CD4-positive, alpha-beta T cell treated with Interleukin-10 for 1 hour (primary cell): Measurements from ENCODE around the gene CENPC.
"Not testable (repeated sequence)": the region's sequence is repeated elsewhere in the genome, so short reads cannot be mapped to it uniquely, and the experiment has no call there.

Experiments
- DNase-seq: peaks from one replicate; pipeline ENCODE4 v3.0.0-alpha.2; 2020

CENPC gene

DNA sequence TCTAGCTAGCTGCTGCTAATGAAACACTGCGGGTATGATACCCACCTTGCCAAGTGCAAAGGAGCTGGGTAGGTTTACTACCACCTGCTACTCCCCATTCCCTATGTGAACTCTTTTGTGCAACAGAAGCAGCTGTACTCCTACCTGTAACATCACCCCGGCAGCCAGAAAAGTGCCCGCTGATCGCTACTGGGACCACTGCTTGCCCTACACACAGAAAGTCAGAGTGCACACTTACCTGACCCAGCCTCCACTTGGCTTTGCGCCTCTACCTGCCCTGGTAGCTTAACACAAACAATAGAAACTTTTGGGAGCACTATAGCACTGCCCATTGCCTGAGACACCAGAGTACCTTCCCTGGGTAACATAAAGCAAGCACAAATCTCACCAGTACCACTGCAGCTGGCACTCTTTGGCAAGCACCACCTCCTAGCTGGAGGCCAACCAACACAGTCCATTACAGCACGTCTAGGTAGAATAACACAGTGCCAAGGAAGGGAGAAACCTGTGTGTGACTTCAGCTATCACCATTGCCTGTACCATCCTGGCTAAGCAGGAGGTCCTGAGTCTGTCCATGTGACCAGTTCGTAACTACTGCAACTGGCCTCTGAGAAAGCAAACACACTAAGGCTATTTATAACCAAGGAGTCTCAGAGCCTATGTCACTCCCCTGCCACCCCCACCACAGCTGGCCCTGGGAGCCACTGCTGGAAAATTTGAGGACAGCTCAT lies 80.1 kb downstream of the CENPC start:
- DNase-seq = no peak

DNA sequence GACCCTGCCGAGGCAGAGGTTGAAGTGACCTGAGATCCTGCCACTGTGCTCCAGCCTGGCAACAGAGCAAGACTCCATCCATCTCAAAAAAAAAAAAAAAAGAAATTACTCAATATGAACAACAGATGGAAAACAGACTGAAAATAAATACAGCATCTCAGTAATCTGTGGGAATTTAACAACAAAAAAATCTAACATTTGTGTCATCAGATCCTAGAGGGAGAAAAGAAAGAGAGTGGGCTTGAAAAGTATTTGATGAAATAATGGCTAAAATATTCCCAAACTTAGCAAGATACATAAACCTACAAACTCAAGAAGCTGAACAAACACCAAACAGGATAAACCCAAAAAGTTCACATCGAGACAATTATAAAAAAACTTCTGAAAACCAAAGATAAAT lies 84.7 kb downstream of the CENPC start:
- no peak for DNase-seq

DNA sequence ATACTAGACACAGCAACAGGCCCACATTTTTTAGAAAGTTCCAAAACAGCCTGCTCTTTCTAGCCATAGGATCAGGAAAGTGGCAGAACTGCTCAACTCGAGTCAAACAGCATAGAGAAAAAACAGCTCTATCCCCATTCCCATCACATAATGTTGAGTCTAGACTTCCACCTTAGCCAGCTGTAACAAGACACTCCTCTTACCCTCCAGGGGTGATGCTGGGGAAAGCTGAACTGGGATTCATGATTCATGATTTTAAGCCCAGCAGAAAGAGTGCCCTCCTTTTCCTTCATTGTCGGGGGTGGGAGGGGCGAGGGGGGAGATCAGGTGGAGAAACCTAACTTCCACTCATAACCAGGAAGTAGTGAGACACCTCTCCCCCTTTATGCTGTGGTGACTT lies 86.1 kb downstream of the CENPC start:
- no peak for DNase-seq

DNA sequence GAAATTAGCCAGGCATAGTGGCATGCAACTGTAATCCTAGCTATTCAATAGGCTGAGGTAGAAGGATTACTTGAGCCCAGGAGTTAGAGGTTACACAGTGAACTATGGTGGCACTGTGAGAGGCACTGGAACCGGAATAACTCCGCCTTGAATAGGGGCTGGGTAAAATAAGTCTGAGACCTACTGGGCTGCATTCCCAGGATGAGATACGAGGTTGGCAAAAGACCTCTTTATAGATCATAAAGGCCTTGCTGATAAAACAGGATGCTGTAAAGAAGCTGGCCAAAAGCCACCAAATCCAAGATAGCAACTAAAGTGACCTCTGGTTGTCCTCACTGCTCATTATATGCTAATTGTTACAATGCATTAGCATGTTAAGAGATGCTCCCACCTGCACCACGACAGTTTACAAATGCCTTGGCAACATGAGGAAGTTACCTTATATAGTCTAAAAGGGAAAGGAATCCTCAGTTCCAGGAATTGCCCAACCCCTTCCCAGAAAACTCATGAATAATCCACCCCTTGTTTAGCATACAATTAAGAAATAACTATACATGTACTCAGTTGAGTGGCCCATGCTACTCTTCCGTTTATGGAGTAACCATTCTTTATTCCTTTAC lies 88.6 kb downstream of the CENPC start:
- DNase-seq = no peak

DNA sequence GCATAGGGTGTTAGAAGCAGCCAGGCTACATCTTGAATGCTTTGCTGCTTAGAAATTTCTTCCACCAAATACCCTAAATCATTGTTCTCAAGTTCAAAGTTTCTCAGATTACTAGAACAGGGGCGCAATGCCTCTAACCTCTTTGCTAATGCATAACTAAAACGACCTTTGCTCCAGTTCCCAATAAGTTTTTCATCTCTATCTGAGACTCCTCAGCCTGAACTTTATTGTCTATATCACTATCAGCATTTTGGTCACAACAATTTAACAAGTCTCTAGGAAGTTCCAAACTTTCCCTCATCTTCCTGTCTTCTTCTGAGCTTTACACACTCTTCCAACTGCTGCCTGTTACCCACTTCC lies 92.5 kb downstream of the CENPC start:
- not testable (repeated sequence) for DNase-seq

DNA sequence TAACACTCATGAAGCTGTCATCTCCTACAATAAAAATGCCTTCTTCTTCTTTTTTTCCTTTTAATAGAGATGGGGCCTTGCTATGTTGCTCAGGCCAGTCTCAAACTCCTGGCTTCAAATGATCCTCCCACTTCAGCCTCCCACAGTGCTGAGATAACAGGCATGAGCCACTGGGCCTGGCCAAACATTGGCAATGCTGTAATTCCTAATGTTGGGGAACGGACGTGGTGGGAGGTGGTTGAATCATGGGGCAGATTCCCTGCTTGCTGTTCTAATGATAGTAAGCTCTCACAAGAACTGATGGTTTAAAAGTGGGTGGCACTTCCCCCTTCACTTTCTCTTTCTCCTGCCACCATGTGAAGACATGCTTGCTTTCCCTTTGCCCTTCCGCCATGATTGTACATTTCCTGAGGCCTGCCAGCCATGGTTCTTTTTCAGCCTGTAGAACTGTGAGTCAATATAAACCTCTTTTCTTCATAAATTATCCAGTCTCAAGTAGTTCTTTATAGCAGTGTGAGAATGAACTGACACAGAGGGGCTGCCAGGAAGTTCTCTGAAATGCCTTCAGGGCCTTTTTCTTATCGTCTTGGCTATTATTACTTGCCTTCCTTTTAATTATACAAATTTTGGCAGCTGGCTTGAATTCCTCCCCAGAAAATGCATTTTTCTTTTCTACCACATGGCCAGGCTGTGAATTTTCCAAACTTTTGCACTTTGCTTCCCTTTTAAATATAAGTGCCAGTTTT lies 93.0 kb downstream of the CENPC start:
- DNase-seq = no peak

DNA sequence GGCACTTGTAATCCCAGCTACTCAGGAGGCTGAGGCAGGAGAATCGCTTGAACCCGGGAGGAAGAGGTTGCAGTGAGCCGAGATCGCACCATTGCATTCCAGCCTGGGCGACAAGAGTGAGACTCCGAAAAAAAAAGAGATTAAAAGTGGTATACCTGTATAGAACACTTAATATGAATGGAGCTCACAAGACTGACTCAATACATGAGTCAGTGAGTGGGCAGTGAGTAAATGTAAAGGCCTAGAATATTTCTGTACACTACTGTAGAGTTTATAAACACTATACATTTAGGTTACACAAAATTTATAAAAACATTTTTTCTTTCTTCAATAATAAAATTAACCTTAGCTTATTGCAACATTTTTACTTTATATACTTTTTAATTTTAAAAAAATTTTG lies 93.8 kb downstream of the CENPC start:
- DNase-seq = no peak

DNA sequence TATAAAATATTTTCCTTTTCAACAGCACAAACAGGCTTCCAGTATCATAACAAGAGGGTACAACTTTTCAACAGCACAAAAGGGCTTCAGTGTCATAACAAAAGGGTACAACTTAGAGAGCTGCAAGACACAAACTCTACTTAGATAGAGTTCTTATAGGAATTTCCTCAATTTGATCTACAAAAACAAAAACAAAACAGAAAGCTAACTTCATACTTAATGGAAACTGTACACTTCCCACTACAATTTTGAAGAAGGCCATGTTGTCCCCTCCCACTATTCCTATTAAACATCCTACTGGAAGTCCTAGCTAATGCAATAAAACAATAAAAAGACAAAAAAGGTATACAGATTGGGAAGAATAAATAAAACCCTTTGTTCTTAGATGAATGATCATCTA lies 96.7 kb downstream of the CENPC start:
- DNase-seq = no peak

DNA sequence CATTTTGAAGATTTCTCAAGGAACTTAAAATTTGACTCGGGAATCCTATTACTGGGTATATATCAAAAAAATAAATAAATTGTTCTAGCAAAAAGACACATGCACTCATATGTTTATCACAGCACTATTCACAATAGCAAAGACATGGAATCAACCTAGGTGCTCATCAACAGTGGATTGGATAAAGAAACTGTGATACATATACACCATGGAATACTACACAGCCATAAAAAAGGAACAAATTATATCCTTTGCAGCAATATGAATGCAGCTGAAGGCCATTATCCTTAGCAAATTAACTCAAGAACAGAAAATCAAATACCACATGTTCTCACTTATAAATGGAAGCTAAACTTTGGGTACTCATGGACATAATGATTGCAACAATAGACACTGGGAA lies 97.4 kb downstream of the CENPC start:
- no peak for DNase-seq

DNA sequence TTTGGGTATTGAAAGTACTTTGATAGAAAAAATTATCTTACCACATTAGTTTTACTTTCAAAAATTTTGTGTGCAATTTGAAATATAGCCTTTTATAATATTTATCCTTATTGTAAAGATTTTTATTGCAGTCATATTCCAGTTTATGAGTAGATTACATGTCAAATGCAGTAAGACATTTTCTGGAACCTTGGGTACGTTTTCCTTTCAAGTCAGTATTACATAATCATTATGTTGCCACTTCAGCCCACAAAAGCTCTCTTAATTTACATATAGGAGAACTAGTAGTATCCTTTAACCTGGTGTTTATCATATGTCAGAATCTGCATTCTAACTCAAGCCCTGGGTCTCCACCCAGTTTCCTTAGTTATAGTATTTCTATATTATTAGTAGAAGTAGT lies 98.5 kb downstream of the CENPC start:
- DNase-seq = no peak

DNA sequence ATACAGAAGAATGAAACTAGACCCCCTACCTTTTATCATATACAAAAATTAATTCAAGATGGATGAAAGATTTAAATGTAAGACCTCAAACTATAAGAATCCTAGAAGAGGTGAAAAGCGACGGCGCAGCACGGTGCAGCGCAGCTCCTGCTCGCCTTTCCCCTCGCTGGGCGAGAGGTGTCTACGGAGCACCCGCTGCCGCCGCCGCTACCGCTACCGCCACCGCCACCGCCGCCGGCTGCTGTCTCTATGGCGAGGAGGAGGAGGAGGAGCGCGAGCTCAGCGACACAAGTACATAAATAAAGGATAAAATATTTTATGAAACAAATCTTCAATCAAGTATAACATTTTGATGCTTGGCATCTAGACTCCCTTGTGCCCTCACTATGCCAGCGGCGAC lies 99.4 kb downstream of the CENPC start:
- DNase-seq = not testable (repeated sequence)

DNA sequence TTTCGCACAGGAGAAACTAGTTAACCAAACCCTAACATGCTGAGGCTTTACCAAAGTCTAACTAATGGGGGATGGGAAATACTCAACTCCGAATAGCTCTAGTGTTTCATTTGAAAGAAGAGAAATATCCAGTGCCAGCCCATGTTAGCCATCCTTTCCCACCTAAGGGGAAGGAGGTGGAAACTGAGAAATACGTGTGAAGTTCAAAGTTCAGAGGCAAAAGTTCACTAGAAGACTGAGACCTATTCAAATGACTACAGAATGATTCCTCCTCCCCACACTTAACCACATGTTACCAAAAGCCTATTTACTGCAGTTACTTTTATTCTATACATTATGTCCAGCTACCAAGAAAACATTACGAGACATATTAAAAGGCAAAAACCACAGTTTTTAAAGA lies 106.3 kb downstream of the CENPC start:
- no peak for DNase-seq

DNA sequence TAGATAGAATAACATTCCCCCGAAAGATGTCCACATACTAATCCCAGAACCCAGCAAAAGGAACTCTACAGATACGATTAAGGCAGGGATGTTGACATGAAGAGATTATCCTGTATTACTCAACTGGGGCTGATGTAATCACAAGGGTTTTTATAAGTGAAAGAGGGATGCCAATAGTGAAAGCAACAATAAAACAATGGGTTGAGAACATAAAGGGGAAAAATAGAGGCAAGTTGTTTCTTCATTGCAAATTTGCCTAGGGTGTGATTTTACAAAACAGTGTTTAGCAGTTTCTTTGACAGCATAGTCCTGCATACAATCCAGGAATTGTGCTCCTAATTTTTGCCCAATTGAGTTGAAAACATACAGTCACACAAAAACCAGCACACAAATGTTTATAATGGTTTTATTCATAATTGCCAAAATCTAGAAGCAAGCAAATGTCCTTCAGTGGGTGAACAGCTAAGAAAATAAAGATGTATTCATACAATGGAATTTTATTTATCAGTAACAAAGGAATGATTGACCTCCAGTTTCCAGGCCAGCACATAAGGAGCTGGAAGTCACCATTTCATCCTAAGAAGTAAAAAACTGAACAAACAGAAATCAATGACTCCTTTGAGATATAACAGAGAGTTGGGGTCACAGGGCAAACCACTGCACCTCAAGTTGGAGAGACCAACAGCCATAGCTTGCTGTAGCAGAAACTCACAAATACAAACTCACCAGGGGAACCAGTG lies 107.2 kb downstream of the CENPC start:
- DNase-seq = no peak

DNA sequence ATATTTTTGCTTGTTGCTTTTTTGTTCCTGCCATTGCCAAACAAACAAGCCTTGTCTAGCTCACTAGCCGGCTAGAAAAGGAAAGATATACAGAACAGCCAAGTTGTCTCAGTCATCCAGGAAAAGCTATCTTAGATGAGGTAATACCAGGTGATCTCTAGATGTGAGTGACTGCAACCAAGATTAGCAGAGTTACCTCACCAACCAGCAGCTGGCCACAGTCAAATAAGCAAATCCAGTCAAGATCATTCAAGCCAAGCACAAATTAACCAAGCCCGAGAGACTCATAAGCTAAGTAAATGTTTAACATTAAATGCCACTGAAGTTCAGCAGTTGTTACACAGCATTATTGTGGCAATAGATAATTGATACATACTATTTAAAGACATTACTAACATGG lies 108.6 kb downstream of the CENPC start:
- DNase-seq = no peak

DNA sequence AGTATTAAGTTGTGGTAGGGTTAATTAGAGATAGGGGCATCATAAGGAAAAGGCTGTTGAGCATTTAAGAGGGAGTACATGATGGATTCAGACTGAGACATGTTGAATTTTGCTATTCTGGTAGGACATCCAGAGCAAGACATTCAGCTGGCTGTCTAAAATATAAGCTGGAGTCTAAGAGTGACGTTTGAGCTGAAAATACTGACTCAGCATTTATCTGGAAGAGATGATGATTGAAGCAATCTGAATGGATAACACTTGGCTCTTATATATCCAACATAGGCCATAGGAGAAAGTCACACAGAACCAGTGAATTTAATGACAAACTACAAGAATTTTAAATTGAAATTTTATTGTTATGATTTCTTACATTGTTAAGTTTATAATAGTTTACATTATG lies 114.3 kb downstream of the CENPC start:
- DNase-seq = no peak

DNA sequence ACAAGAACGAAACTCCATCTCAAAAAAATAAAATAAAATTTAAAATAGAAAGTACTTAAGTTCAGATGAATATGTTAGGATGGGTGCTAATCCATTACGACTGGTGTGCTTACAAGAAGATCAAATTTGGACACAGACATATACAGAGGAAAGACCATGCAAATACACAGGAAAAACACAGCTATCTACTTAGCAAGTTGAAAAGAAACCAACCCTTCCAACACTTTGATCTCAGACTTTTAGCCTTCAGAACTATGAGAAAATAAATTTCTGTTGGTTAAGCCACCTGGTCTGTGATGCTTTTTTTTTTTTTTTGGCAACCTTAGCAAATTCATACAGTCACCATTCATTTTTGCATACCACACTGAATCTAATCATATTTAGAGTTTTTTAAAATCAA lies 116.5 kb downstream of the CENPC start:
- no peak for DNase-seq
